Jurkat, Clone E6-1 (cell line): ENCODE data around the gene PRSS50.

ENCODE experiments used
- DNase-seq: peaks from one replicate; pipeline ENCODE4 v3.0.0-alpha.2; 2011; ENCODE audit warnings: low read depth, low spot score
- H3K4me3 ChIP-seq: 2 replicates; pipeline ENCODE4 v1.5.1; 2011; ENCODE audit warnings: mild to moderate bottlenecking, low read length, control low read depth, moderate library complexity

Gene PRSS50

DNA sequence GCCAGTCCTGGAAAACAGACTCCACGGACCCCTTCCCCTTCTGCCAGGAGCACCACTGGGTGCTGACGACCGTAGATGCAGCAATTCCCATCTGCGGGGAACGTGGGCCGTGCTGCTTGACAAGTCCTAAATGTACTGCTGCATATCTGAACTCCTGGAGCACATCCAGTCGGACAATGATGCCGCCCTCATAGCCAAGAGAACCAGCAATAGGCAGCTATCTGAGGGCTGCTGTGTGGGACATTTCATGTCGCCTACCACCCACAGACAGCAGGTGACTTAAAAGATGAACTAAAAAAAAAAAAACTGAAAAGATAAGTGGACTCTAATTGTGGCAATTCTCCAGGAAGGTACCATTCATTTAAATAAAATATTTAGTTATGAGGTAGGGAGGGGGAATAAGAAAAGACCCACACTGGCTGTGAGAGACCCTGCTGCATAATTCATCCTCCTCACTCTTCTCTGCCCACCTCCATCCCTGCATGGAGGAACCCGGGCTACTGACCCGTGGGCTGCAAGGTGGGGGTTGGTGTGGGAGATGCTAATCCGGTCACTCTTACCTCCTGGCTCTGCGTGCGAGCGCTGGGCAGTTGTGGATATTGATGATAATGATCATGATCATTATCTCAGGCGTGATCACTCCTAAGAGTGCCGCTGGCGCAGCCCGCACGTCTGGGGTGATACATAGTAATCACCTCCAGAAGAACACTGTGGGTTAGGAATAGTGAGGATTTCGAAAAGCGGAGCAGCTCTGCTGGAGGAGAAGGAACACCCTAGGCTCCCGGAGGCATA, 52.5 kb downstream of the PRSS50 start:
- DNase-seq: no peak

GRCh38 chr3:46664188-46664970, 53.3 kb downstream of the PRSS50 start:
- no peak for DNase-seq
- no peak overlapping the region for H3K4me3 ChIP-seq

More for the DNA sequence above, 52.5 kb downstream of the PRSS50 start:
- no peak overlapping the region for H3K4me3 ChIP-seq

DNA sequence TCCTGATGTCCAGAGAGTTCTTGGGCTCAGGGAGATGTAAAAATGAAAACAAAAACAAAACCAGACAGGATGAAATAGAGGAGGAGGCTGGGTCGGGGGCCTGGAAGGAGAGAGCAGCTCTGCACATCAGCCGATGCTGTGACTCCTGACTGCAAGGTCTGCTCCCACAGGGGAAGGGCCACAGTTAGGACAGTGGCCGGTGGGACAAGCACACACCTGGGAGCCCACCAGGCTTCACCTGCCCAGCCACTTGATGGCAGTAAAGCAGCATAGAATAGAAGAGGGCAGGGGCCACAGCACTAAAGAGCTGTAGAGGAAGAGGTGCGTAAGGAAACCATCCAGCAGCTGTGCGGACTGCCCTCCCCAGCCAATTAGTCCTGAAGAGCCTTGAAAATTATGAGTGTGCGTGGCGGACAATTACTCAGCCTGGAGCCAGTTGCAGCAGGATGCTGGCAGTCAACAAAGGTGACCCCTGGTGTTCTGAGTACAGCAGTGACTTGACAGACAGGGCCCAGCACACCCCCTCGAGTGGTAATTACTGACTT, 54.0 kb downstream of the PRSS50 start:
- no peak for DNase-seq
- H3K4me3 ChIP-seq: no peak overlapping the region

- H3K4me3 ChIP-seq: no peak overlapping the region
- no peak for DNase-seq
These were observed 54.7 kb downstream of the PRSS50 start for GRCh38 chr3:46662771-46663551.
